Inflammatory macrophage treated with lipopolysaccharide for 1 hour (primary cell): Measurements from ENCODE around the gene PLXNC1.
"Not testable (repeated sequence)": the region's sequence is repeated elsewhere in the genome, so short reads cannot be mapped to it uniquely, and the experiment has no call there.

Experiments
- DNase-seq, 2 donors: peaks; one replicate each; pipeline ENCODE4 v3.0.0-alpha.2; 2020 to 2022

The PLXNC1 gene

GRCh38 chr12:94305130-94305957 lies 157.0 kb downstream of the PLXNC1 start:
- DNase-seq, result no peak

GRCh38 chr12:94308612-94309011 lies 160.2 kb downstream of the PLXNC1 start:
- DNase-seq, result no peak

- peak in 1 of 2 donors; percentile 4 for DNase-seq
These were observed 161.0 kb downstream of the PLXNC1 start for GRCh38 chr12:94309373-94309772.

- DNase-seq, result no peak
These were observed 164.0 kb downstream of the PLXNC1 start for GRCh38 chr12:94312378-94312777.

GRCh38 chr12:94316600-94316999 lies 168.2 kb downstream of the PLXNC1 start:
- DNase-seq, result not testable (repeated sequence)

- DNase-seq, result peak; percentile 48 to 57
These were observed 169.8 kb downstream of the PLXNC1 start for GRCh38 chr12:94318181-94318580.

GRCh38 chr12:94320109-94320508 lies 171.7 kb downstream of the PLXNC1 start:
- no peak for DNase-seq

- DNase-seq, result no peak
These were observed 174.0 kb downstream of the PLXNC1 start for GRCh38 chr12:94322346-94322745.

- DNase-seq, result no peak
These were observed 177.9 kb downstream of the PLXNC1 start for GRCh38 chr12:94326234-94326633.

GRCh38 chr12:94326727-94327126 lies 178.3 kb downstream of the PLXNC1 start:
- no peak for DNase-seq

- no peak for DNase-seq
These were observed 179.4 kb downstream of the PLXNC1 start for GRCh38 chr12:94327809-94328208.

- DNase-seq, result no peak
These were observed 181.0 kb downstream of the PLXNC1 start for GRCh38 chr12:94329366-94329765.

- no peak for DNase-seq
These were observed 185.0 kb downstream of the PLXNC1 start for GRCh38 chr12:94333396-94333795.

- peak; percentile 58 for DNase-seq
These were observed 188.0 kb downstream of the PLXNC1 start for GRCh38 chr12:94336211-94336925.

GRCh38 chr12:94338006-94338794 lies 189.8 kb downstream of the PLXNC1 start:
- DNase-seq, result no peak

GRCh38 chr12:94340573-94340972 lies 192.2 kb downstream of the PLXNC1 start:
- DNase-seq, result no peak

GRCh38 chr12:94353130-94353529 lies 204.8 kb downstream of the PLXNC1 start:
- no peak for DNase-seq
